DMS53 treated with DMSO at 0.1 percent for 48 hours (cell line): ENCODE results near the gene PIWIL4.
"Not testable (repeated sequence)": the region's sequence is repeated elsewhere in the genome, so short reads cannot be mapped to it uniquely, and the experiment has no call there.

ENCODE experiments used
- DNase-seq: peaks from one replicate; lab custom pipeline; 2025; ENCODE audit not compliant: unreplicated experiment; lab: John Stamatoyannopoulos, UW

The PIWIL4 gene

DNA sequence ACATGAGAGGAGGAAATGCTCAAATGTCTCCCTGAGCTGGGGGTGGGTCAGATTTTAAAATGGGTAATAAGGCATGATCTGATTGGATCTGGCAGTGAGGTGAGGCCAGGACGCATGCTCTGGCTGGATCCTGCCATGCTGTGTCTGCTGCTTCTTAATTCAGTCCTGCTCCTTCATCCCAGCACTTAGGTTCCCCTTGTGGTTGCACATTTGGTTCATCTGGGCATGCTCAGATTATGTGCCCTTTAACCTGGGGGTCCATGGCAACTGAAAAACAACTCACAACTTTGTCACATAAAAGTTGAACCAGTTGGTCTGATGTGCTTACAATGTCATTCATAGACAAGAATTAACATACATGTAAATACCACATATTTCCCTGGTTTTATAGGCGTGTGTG is 67.9 kb downstream of the PIWIL4 start:
- DNase-seq: no peak

DNA sequence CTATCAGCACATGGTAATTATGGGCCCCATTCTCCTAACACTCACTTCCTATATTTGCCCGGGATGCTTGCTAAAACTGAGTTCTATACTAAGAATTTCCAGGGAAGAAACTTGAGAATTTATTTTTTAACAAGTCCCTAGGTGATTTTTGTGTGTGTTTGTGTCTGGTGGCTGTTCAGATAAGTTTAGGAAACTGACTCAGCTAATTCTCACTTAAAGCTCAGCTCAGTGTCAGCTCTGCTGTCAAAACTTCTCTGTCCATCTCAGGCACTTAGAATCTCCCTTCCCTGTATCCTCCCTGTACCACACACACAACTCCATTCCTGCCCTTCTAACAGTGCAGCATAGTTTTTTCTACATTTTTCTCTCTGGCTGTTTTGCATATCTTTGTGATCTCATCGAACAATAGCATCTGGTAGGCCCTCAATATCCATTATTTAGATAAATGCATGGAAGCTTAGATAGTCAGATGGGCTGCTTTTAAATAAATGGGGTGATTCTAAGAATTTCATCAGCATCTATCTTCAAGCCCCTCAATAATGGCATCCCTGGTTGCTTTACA is 69.3 kb downstream of the PIWIL4 start:
- no peak for DNase-seq

- no peak for DNase-seq
Measured at GRCh38 chr11:94638301-94638901, 71.2 kb downstream of the PIWIL4 start.

- no peak for DNase-seq
Measured at GRCh38 chr11:94638902-94639373, 71.8 kb downstream of the PIWIL4 start.

DNA sequence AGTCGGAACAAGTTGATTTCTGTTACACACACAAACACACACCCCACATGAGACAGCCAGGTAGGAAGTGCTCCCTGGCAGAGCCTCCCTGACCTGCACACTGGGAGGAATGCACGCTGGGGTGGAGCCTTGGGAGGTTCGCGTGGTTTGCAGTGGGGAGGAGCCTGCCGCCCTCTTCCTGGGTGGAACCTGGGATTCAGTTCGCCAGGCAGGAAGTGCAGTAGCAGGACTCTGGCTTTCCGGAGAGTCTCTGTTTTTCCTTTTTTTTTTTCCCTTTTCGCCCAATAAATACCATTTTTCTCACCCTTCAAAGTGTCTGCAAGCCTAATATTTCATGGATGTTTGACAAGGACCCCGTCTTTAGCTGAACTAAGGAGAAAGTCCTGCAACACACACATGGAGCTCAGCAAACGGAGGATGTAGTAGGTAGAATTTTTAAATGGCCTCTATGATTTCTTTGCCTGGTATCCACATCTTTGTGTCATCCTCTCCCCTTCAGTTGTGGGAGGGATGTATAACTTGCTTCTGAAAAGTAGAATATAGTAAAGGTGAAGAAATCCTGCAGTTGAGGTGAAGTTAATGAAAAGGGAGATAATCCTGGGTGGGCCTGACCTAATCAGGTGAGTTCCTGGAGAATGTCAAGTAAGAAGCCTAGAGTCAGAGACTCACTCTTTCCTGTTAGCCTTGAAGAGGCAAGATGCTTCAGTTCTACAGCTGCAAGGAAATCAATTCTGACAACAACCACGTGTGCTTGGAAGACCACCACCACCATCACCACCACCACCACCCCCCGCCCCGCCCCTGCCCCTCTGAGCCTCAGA is 72.9 kb downstream of the PIWIL4 start:
- no peak for DNase-seq

DNA sequence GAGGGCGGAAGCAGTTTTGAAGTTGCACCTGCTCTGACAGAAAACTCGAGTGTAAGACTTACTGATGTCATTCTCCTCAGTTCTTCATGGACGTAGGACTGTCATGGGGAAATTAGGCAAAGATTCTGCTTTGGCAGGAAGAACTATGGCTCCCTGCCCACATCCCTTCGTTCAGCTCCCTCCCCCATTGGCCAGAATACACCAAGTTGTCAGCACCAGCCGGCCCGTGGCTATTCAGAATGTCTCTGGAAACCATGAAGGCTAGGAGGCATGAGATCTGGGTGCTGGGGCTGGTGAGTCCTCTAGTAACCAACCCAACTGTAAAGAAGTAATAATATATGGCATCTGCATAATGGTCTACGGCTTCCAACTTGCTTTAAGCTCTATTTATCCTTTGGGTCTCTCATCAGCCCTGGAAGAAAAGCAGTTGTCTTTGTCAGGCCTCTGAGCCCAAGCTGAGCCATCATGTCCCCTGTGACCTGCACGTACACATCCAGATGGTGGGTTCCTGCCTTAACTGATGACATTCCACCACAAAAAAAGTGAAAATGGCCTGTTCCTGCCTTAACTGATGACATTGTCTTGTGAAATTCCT is 74.1 kb downstream of the PIWIL4 start:
- no peak for DNase-seq

GRCh38 chr11:94643186-94643585 is 76.0 kb downstream of the PIWIL4 start:
- not testable (repeated sequence) for DNase-seq

DNA sequence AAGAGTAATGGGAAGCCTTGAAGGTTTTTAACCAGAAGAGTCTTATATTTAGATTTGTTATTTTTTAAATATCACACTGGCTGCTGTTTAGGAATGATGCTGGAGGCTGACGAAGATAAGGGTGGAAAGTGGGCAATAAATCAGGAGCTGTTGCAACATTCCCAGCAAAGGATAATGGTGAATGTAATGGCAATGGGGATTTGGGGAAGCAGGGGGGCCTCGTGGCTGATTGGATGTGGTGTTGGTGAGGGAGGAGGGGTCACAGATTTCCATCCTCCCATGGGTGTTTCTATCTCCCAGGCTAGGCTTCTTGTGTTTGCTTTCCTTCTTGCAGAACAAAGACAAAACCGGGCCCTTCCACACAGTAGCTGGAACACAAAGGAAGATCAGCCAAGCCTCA is 80.8 kb downstream of the PIWIL4 start:
- DNase-seq: no peak

- no peak for DNase-seq
Measured at GRCh38 chr11:94648789-94649188, 81.6 kb downstream of the PIWIL4 start.

- DNase-seq: no peak
Measured at GRCh38 chr11:94649254-94649653, 82.1 kb downstream of the PIWIL4 start.

GRCh38 chr11:94649964-94650623 is 82.9 kb downstream of the PIWIL4 start:
- DNase-seq: no peak

- DNase-seq: no peak
Measured at GRCh38 chr11:94650756-94651155, 83.6 kb downstream of the PIWIL4 start.

- DNase-seq: no peak
Measured at GRCh38 chr11:94652735-94653284, 85.6 kb downstream of the PIWIL4 start.

GRCh38 chr11:94653561-94653960 is 86.4 kb downstream of the PIWIL4 start:
- no peak for DNase-seq

DNA sequence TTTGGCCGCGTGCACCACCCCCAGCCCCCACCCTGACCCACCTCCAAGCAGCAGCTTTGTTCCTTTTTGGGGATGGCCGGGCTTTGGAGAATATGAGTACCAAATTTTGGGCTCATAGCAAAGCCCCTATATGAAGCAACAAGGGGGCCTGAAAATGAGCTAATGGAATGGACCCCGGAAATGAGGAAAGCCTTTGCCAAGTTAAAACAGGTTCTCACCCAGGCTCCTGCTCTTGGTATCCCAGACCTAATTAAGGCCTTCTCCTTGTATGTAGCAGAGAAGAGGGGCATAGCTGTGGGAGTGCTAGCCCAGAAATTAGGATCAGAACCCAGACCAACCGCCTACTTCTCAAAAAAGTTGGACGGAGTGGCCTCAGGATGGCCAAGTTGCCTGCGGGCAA is 87.0 kb downstream of the PIWIL4 start:
- DNase-seq: no peak

- no peak for DNase-seq
Measured at GRCh38 chr11:94655291-94655690, 88.1 kb downstream of the PIWIL4 start.

DNA sequence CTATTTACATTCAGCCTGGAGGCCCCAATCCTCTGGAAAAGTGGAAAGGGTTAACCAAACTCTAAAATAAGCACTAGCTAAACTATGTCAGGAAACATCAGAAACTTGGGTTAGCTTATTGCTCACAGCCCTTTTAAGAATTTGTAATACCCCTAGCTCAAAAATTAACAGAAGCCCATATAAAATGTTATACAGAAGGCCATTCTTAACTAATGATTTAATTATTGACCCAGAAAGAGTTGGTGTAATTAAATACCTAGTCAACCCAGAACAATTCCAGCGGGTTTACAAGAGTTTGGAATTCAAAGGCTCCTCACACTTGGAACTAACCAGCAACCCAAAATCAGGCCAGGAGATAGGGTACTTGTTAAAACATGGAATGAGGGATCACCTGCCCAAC is 88.8 kb downstream of the PIWIL4 start:
- DNase-seq: no peak

GRCh38 chr11:94656968-94657367 is 89.8 kb downstream of the PIWIL4 start:
- no peak for DNase-seq

DNA sequence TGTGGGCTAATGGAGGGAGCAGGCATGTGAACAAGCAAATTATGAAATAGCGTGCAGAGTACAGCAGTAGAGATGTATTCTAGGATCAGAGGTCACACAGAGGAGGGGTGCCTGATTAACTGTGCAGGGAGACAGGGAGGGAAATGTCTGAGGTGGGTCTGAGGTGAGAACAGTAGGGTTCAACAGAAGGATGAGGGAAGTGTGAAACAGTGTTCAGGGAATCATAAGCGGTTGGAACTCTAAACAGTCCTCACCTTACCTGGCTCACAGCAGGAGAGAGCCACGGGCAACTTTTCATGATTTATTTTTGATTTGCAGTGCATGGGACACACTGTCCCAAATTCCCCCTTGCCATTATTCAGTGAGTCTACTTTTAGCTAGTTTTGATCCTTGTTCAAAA is 90.5 kb downstream of the PIWIL4 start:
- DNase-seq: no peak

GRCh38 chr11:94658386-94658785 is 91.2 kb downstream of the PIWIL4 start:
- DNase-seq: no peak

DNA sequence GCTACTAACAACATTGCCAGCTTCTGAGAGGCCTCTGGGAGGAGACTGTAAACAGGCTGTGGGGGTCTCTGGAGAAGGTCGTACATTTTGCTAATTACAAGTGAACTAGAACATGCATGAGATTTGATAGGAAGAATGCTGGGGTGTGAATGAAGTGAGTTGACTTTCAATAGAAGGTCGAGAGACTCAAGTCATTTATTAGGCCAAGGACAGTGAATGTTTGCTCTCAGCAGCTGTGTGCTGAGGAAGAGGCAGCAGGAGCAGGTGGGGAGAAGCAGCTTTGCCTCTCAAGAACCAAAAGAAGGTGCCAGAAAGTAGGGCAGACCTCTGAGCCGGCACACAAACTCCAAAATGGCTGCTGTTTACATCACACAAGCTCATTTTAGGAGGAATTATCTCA is 91.7 kb downstream of the PIWIL4 start:
- no peak for DNase-seq
